DND-41 (cell line): ENCODE data around the gene SPDYA.

Experiments used
- CTCF ChIP-seq: IDR thresholded peaks from 2 replicates; pipeline ENCODE4 v1.5.1; 2012; ENCODE audit warnings: borderline replicate concordance, low read length, moderate library complexity, mild to moderate bottlenecking; ENCODE audit not compliant: poor library complexity, severe bottlenecking; ENCODE audit errors: extremely low read depth
- EZH2 ChIP-seq: IDR thresholded peaks from 3 replicates; pipeline ENCODE4 v1.6.1; 2012; ENCODE audit warnings: borderline replicate concordance, low read depth, mild to moderate bottlenecking, moderate library complexity, low read length, inconsistent platforms; ENCODE audit not compliant: severe bottlenecking

GRCh38 chr2:28778392-28778791, 32.2 kb upstream of the SPDYA start:
- TF ChIP-seq EZH2 (no peak), CTCF (no peak)
